ENCODE data around the gene PSMG3.

PSMG3 gene

DNA sequence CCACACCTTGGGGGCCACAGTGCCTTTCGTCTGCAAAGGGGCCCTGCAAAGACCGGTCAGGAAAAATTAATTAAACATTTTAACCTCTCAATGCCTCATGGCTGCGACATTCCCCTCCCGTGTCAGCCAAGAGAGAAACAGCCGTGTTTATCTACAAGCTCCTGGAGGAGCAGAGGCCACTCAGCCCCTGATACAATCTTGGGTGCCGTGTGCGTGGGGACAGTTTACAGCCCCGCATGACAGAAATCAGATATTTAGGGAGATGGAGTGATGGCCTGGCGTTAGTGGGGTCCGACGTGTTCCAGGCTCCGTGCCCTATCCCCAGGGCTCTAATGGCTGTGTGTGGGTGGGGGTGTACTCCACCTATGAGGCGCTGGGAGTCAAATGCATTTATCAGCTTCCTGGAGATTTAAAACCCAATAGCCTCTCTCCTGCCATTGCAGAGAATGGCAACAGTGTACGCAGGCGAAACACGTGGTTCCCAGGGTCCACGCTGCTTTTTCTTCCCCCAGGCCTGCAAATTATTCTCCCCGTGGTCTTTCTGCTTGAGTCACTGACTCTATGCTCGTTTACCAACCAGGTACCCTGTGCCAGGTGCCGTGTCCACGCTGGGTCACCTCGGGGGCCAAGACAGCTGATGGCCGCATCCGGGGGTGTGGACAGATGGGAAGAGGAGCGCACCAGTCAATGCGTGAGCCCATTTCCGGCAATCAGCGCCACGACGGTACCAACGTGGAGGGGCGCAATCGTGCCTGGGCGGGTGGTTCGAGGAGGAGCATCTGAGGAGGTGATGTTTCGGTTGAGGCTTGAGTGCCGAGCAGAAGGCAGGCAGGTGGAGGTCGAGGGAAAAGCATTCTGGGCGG, 26.6 kb upstream of the PSMG3 start:
- TF ChIP-seq, protein P1, sequence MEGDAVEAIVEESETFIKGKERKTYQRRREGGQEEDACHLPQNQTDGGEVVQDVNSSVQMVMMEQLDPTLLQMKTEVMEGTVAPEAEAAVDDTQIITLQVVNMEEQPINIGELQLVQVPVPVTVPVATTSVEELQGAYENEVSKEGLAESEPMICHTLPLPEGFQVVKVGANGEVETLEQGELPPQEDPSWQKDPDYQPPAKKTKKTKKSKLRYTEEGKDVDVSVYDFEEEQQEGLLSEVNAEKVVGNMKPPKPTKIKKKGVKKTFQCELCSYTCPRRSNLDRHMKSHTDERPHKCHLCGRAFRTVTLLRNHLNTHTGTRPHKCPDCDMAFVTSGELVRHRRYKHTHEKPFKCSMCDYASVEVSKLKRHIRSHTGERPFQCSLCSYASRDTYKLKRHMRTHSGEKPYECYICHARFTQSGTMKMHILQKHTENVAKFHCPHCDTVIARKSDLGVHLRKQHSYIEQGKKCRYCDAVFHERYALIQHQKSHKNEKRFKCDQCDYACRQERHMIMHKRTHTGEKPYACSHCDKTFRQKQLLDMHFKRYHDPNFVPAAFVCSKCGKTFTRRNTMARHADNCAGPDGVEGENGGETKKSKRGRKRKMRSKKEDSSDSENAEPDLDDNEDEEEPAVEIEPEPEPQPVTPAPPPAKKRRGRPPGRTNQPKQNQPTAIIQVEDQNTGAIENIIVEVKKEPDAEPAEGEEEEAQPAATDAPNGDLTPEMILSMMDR (IDR thresholded peaks at IDR 0.05; ENCODE audit: low read depth, low read length) = no peak
- DNase-seq (ENCODE audit: extremely low read depth, low read depth) = no peak

- no peak for DNase-seq (ENCODE audit: extremely low read depth, low read depth)
- TF ChIP-seq, protein P1 (IDR thresholded peaks at IDR 0.05; ENCODE audit: low read depth, low read length) = no peak
Measured at GRCh38 chr7:1595636-1596035, 25.8 kb upstream of the PSMG3 start.

DNA sequence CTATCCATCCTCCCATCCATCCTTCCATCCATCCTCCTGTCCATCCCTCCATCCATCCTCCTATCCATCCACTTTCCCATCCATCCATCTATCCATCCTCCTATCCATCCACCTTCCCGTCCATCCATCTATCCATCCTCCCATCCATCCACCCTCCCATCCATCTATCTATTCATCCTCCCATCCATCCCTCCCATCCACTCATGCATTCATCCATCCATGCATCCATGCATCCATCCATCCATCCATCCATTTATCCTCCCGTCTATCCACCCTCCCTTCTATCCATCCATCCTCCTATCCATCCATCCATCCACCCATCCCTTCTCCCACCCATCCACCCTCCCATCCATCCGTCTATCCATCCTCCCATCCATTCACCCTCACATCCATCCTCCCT, 25.2 kb upstream of the PSMG3 start:
- TF ChIP-seq, protein P1 (IDR thresholded peaks at IDR 0.05; ENCODE audit: low read depth, low read length) = no peak
- DNase-seq (ENCODE audit: extremely low read depth, low read depth) = no peak

DNA sequence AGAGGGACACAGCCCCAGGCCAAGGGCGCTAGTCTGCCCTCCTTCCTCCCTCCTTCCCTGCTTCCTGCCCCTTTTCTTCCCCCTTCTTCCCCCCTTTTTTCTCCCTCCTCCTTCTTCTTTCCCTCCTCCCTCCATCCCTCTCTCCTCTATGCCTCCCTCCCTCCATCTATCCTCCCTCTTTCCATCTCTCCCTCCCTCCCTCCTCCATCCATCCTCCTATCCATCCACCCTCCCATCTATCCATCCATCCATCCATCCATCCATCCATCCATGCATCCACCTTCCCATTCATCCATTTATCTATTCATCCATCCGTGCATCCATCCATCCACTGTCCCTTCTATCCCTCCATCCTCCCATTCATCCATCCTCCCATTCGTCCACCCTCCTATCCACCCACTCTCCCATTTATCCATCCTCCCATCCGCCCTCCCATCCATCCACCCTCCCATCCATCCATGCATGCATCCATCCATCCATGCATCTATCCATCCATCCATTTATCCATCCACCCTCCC, 24.1 kb upstream of the PSMG3 start:
- TF ChIP-seq, protein P1 (IDR thresholded peaks at IDR 0.05; ENCODE audit: low read depth, low read length) = no peak
- DNase-seq (ENCODE audit: extremely low read depth, low read depth) = no peak

DNA sequence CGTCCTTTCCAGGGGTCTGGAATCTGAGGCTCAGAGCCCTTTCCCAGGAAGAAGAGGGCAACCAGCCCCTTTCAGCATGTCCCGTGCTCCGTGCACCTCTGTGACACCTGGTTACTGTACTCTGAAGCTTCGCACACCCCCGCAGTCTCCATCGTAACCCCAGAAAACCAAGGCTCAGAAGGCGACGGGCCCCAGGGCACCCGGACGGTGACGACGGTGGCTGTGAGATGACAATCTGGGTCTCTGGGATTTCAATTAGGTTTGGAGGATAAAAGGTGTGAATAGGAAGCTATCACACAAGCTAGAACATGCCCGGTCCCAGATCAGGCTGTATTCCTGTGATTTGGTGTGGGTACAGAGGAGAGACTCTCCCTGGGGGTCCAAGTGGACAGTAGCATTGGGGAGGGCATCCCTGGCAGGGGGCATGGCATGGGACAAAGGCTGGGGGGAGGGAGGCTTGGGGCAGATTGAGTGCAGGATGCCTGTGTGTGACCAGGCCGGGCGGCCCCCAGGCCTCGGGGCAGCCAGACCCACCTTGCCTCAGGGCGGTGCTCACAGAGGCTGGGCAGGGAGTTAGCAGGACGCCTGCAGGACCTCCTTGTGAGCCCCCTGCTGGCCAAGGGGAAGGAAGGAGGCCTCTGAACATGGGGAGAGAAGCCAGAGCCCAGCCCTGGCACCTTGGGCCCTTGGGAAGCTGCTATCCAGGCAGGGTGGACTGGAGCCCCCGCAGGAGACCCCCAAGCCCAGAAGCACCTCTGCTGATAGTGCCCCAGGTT, 23.4 kb upstream of the PSMG3 start:
- no peak for DNase-seq (ENCODE audit: extremely low read depth, low read depth)
- TF ChIP-seq, protein P1 (IDR thresholded peaks at IDR 0.05; ENCODE audit: low read depth, low read length) = peak; percentile 29

- TF ChIP-seq, protein P1 (IDR thresholded peaks at IDR 0.05; ENCODE audit: low read depth, low read length) = no peak
- DNase-seq (ENCODE audit: extremely low read depth, low read depth) = no peak
Measured at GRCh38 chr7:1592299-1592871, 22.6 kb upstream of the PSMG3 start.
